SK-N-SH (cell line): Measurements from ENCODE around the gene CDC6. TPM values are rescaled to one million over a fixed set of nuclear protein-coding genes. Genes with fewer than 3 reads are reported as not detected.

ENCODE experiments used
- CTCF ChIA-PET: fragments of 300-600, 350-600 bp; formaldehyde crosslinking; extraction: SDS; loops from one replicate; lab custom pipeline; 2021; lab: Yijun Ruan, JAX
- POLR2A ChIA-PET: fragments of 350-600 bp; sonication (Branson Sonifier 250); formaldehyde crosslinking; extraction: SDS; loops from one replicate; lab custom pipeline; 2020; ENCODE audit warnings: antibody characterized with exemption, inconsistent platforms; lab: Yijun Ruan, JAX
- DNase-seq: peaks from one replicate; pipeline ENCODE4 v3.0.0; 2012
- H2AFZ ChIP-seq: fragments of 200-600 bp; sonication (generic); 2 replicates; pipeline ENCODE4 v1.8.1; 2016; ENCODE audit warnings: antibody characterized with exemption, mild to moderate bottlenecking, low read depth
- H3F3A ChIP-seq: fragments of 200-600 bp; sonication (generic); replicated peaks from 2 replicates; pipeline ENCODE3; 2016; ENCODE audit warnings: antibody characterized with exemption, mild to moderate bottlenecking; ENCODE audit not compliant: insufficient read depth
- H3K27ac ChIP-seq, 2 experiments: fragments of 200-500 bp in 1 of 2; fragments of 200-600 bp in 1 of 2; sonication (Bioruptor generic) in 1 of 2; sonication (generic), shearing (Covaris generic) in 1 of 2; 2 replicates each; pipeline versions ENCODE4 v1.5.1 to v1.6.1; 2014 to 2016; ENCODE audit warnings: low read depth in 2 of 2, inconsistent platforms in 1 of 2, low read length in 1 of 2, mild to moderate bottlenecking in 1 of 2, mixed read lengths in 1 of 2
- H3K27me3 ChIP-seq: fragments of 200-600 bp; sonication (generic), shearing (Covaris generic); 2 replicates; pipeline ENCODE4 v1.6.1; 2016; ENCODE audit warnings: mixed run types; ENCODE audit not compliant: insufficient read depth
- H3K36me3 ChIP-seq, 2 experiments: fragments of 200-500 bp in 1 of 2; fragments of 200-600 bp in 1 of 2; sonication (Bioruptor generic) in 1 of 2; sonication (generic) in 1 of 2; replicated peaks in 1 of 2; 2 replicates each; pipeline versions ENCODE3 to v1.5.1; 2014 to 2016; ENCODE audit warnings: low read length in 1 of 2, mild to moderate bottlenecking in 1 of 2; ENCODE audit not compliant: insufficient read depth in 2 of 2, control insufficient read depth in 1 of 2
- H3K4me1 ChIP-seq, 2 experiments: fragments of 200-500 bp in 1 of 2; fragments of 200-600 bp in 1 of 2; sonication (Bioruptor generic) in 1 of 2; sonication (generic), shearing (Covaris generic) in 1 of 2; 2 replicates each; pipeline versions ENCODE4 v1.5.1 to v1.6.1; 2014 to 2016; ENCODE audit warnings: low read depth in 1 of 2, low read length in 1 of 2, mixed run types in 1 of 2; ENCODE audit not compliant: insufficient read depth in 2 of 2, control insufficient read depth in 1 of 2
- H3K4me2 ChIP-seq: fragments of 200-600 bp; sonication (generic), shearing (Covaris generic); 2 replicates; pipeline ENCODE4 v1.6.1; 2017; ENCODE audit warnings: mixed run types
- H3K4me3 ChIP-seq, 2 experiments: fragments of 200-500 bp in 1 of 2; fragments of 200-600 bp in 1 of 2; sonication (Bioruptor generic) in 1 of 2; sonication (generic), shearing (Covaris generic) in 1 of 2; 2 replicates each; pipeline versions ENCODE4 v1.5.1 to v1.8.1; 2014 to 2016; ENCODE audit warnings: low read depth in 2 of 2, inconsistent platforms in 1 of 2, low read length in 1 of 2, mild to moderate bottlenecking in 1 of 2, mixed read lengths in 1 of 2, moderate library complexity in 1 of 2
- H3K79me2 ChIP-seq: fragments of 200-600 bp; sonication (generic); 2 replicates; pipeline ENCODE4 v1.8.1; 2017; ENCODE audit warnings: mild to moderate bottlenecking; ENCODE audit not compliant: insufficient read depth
- H3K9ac ChIP-seq: fragments of 200-600 bp; sonication (generic); 2 replicates; pipeline ENCODE4 v1.6.1; 2017; ENCODE audit warnings: mixed run types
- H3K9me2 ChIP-seq: fragments of 200-600 bp; sonication (generic); 2 replicates; pipeline ENCODE4 v1.6.1; 2017; ENCODE audit warnings: mixed run types
- H3K9me3 ChIP-seq: fragments of 200-600 bp; sonication (generic); 2 replicates; pipeline ENCODE4 v1.6.1; 2017; ENCODE audit warnings: mixed run types, mild to moderate bottlenecking, moderate library complexity
- H4K20me1 ChIP-seq: fragments of 200-600 bp; sonication (generic); 2 replicates; pipeline ENCODE4 v1.6.1; 2017; ENCODE audit warnings: mild to moderate bottlenecking, mixed run types; ENCODE audit not compliant: insufficient read depth
- CHD2 ChIP-seq: fragments of 150-350 bp; IDR thresholded peaks from 2 replicates; pipeline ENCODE4 v1.6.1; 2018; ENCODE audit warnings: low read length; ENCODE audit not compliant: partially characterized antibody
- EP300 ChIP-seq, 2 experiments: IDR thresholded peaks; 2 replicates each; pipeline versions ENCODE4 v1.4.0 to v1.6.1; 2012; ENCODE audit warnings: borderline replicate concordance in 1 of 2, low read depth in 1 of 2, low read length in 1 of 2
- FOXJ3 ChIP-seq: sonication (generic); formaldehyde crosslinking; IDR thresholded peaks from 2 replicates; pipeline ENCODE4 v1.5.1; 2020; ENCODE audit warnings: mild to moderate bottlenecking, missing genetic modification reagents
- FOXM1 ChIP-seq: IDR thresholded peaks from 2 replicates; pipeline ENCODE4 v1.4.0; 2012; ENCODE audit warnings: low read depth, mild to moderate bottlenecking
- GATA2 ChIP-seq: sonication (generic); formaldehyde crosslinking; IDR thresholded peaks from 2 replicates; pipeline ENCODE4 v1.5.0; 2020; ENCODE audit warnings: mild to moderate bottlenecking, missing genetic modification reagents
- MXI1 ChIP-seq: IDR thresholded peaks from 2 replicates; pipeline ENCODE4 v1.6.1; 2012; ENCODE audit warnings: mild to moderate bottlenecking, low read depth, low read length, improper control_type of control experiment
- RAD21 ChIP-seq: IDR thresholded peaks from 2 replicates; pipeline ENCODE4 v1.6.1; 2012; ENCODE audit warnings: mild to moderate bottlenecking, low read length
- RCOR1 ChIP-seq: fragments of 150-350 bp; IDR thresholded peaks from 2 replicates; pipeline ENCODE4 v1.6.1; 2017; ENCODE audit warnings: antibody characterized with exemption, low read length
- WGBS: methylation state at CpG from one replicate; pipeline ENCODE4 v1.1.6; 2017; ENCODE audit warnings: low lambda C conversion rate; 5-methylcytosine and 5-hydroxymethylcytosine counted together
- polyA plus RNA-seq, 3 experiments: library from polyadenylated mRNA; depleted of rRNA; stranded (reverse); fragments of >200 nt; gene quantifications; 2 replicates each; pipeline ENCODE4 v1.2.3, GENCODE V29; 2012
- TF ChIP-seq, protein P1 (sequence below): IDR thresholded peaks from 2 replicates; pipeline ENCODE4; 2012
- TF ChIP-seq, protein P2 (sequence below): IDR thresholded peaks from 2 replicates; pipeline ENCODE4 v1.4.0; 2012; ENCODE audit warnings: low read depth, borderline replicate concordance

The CDC6 gene
- polyA plus RNA-seq, 1 of the 3 experiments (the other 2 are of a cell fraction) = 12.7 TPM

DNA sequence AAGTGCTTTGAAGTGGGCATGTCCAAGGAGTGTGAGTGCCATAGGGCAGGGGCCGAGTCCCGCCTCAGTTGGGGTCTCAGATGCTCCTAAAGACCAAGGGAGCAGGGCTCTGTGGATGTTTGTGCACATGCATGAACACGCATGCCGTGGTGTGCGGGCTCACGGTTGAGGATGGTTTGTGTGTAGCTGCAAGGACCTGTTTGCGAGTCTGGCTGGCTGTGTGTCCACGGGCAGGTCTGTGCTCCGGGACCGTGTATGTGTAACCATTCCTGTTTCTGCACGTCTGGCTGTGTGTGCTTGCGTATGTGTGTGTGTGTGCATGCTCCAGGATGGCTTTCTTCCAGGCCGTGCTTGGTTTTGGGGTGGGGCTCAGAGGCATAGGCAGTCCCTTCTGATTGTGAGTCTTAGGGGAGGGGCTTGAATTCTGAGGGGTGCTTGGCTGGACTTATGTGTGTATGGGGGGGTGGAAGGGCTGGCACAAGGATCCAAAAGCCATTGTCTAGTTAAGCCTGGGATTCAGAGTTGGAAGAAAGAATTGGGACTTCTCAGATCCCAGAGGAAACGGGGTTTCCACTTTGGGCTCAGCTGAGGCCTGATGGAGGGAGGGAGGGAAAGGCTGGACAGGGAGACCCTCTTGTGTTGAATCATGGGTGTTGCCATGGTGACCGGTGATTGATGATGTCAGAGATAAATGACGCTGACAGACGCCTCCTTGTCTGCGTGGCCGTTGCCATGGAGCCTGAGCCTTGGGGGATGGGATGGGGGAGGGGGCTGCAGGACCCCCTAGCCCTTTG lies 62.4 kb downstream of the CDC6 start:
- ChIA-PET CTCF (interaction anchor here (2.4 to 57.6 kb wide), 5 partner anchors 18 to 208 kb away, joined by 9 to 1706 read pairs (median 191); partner anchors contain the start of genes CCR7, CDC6 and RARA), POLR2A (interaction anchor here (0.6 to 4.7 kb wide), 9 partner anchors 12 to 1339 kb away, joined by 3 to 24 read pairs (median 9); partner anchors contain the start of gene RARA)
- H3K9ac ChIP-seq = 0 out of 2 replicates have a peak overlapping the region, but pooled peaks have one; percentile 1
- peak overlapping the region; percentile 39 to 99 for H3K27ac ChIP-seq
- no peak overlapping the region for H3K4me3 ChIP-seq
- no peaks in the 10 kb centered on the region for H3K27me3 ChIP-seq
- H4K20me1 ChIP-seq = peaks cover 54% of the 10 kb centered on the region
- H3K9me2 ChIP-seq = no peaks in the 10 kb centered on the region
- no peak overlapping the region for H2AFZ ChIP-seq
- TF ChIP-seq, protein P1, sequence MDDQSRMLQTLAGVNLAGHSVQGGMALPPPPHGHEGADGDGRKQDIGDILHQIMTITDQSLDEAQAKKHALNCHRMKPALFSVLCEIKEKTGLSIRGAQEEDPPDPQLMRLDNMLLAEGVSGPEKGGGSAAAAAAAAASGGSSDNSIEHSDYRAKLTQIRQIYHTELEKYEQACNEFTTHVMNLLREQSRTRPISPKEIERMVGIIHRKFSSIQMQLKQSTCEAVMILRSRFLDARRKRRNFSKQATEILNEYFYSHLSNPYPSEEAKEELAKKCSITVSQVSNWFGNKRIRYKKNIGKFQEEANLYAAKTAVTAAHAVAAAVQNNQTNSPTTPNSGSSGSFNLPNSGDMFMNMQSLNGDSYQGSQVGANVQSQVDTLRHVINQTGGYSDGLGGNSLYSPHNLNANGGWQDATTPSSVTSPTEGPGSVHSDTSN = peak; percentile 67
- TF ChIP-seq GATA2 (CRISPR knock-in tag) = peak; percentile 47
- TF ChIP-seq, protein P2, sequence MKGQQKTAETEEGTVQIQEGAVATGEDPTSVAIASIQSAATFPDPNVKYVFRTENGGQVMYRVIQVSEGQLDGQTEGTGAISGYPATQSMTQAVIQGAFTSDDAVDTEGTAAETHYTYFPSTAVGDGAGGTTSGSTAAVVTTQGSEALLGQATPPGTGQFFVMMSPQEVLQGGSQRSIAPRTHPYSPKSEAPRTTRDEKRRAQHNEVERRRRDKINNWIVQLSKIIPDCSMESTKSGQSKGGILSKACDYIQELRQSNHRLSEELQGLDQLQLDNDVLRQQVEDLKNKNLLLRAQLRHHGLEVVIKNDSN = no peak
- peak; percentile 43 for TF ChIP-seq CHD2
- H3K36me3 ChIP-seq = peaks cover 33 to 44% of the 10 kb centered on the region in 2 experiments
- peaks cover 48 to 94% of the 10 kb centered on the region in 2 experiments for H3K4me1 ChIP-seq
- H3K9me3 ChIP-seq = no peaks in the 10 kb centered on the region
- H3K79me2 ChIP-seq = peaks cover 49% of the 10 kb centered on the region
- DNase-seq = peak; percentile 79
- peak overlapping the region; percentile 33; the same call in 1 of the 2 replicates for H3K4me2 ChIP-seq
- WGBS = 56% methylated on average over 14 of the region's 19 CpGs
- H3F3A ChIP-seq = peaks cover 5% of the 10 kb centered on the region

DNA sequence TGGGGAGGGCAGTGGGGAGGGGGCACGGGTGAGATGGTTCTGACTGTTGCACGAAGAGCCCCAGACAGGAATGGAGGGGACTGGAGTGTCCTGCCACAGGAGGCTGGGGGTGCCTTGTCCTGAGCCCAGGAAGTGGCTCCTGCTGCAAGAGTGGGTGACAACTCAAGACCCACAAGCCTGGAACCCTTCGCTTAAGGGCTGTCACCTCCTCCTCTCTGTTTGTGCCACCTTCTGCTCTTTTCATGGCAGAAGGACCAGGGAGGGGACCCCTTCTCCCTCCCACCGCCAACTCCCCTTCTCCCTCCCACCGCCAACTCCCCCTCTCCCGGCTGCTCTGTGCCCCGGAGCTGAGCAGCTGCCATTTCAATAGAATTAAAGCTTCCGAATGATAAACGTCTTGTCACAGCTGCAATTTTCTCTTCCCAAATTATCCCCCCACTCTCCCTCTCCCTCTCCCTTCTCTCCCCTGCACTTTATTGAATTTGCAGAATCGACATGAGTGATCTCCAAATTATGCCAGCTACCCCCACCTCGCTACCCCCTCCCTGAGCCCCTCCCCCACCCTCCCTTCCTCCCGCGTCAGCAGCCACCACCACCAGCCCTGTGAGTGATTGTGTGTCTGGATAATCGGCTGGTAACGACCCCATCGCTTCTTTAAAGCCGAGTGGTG lies 63.1 kb downstream of the CDC6 start:
- POLR2A ChIA-PET = interaction anchor here (0.6 to 4.7 kb wide), 13 partner anchors 9 to 1338 kb away, joined by 3 to 24 read pairs (median 4); partner anchors contain the start of genes RARA and SMARCE1
- peak; percentile 87 for DNase-seq
- Histone ChIP-seq H3K4me1 (peaks cover 41 to 96% of the 10 kb centered on the region in 2 experiments), H3K4me3 (no peak overlapping the region; a peak in 1 of 4 replicates), H3K27me3 (no peaks in the 10 kb centered on the region), H3K27ac (peak overlapping the region; percentile 39 to 99), H2AFZ (no peak overlapping the region), H3K79me2 (peaks cover 42% of the 10 kb centered on the region), H4K20me1 (peaks cover 52% of the 10 kb centered on the region), H3K36me3 (peaks cover 39 to 51% of the 10 kb centered on the region in 2 experiments), H3K9me2 (no peaks in the 10 kb centered on the region), H3K9ac (no peak overlapping the region), H3K9me3 (no peaks in the 10 kb centered on the region), H3K4me2 (peak overlapping the region; percentile 33; the same call in 1 of the 2 replicates), H3F3A (peaks cover 6% of the 10 kb centered on the region)
- 67% methylated on average over 15 of the region's 17 CpGs for WGBS
- CTCF ChIA-PET = interaction anchor here (1.4 to 57.6 kb wide), 8 partner anchors 11 to 207 kb away, joined by 3 to 1706 read pairs (median 173); partner anchors contain the start of genes CCR7, CDC6, RARA and TOP2A
- TF ChIP-seq GATA2 (CRISPR knock-in tag) (peak; percentile 61), MXI1 (no peak; the same call in none of the 2 replicates), RAD21 (peak; percentile 26; the same call in 1 of the 2 replicates), CHD2 (peak; percentile 88), FOXM1 (no peak), EP300 (IDR thresholded peaks at IDR 0.05; ENCODE audit: borderline replicate concordance in 1 of 2, low read depth in 1 of 2, low read length in 1 of 2) (peak in 1 of 2 experiments; percentile 92; a peak in 2 of 4 replicates), FOXJ3 (peak; percentile 13; the same call in 1 of the 2 replicates), RCOR1 (peak; percentile 92)
